ENCODE results near the gene ZNF775. TPM values are rescaled to one million over a fixed set of nuclear protein-coding genes. Genes with fewer than 3 reads are reported as not detected.

ZNF775 gene
- total and polyA plus RNA-seq, 3 experiments from 2014 or later, result 6.0 to 8.7 (median 6.0) TPM

GRCh38 chr7:150367677-150368095 lies 11.4 kb upstream of the ZNF775 start:
- H3K27ac Mint-ChIP-seq, result peak overlapping the region; percentile 71 to 99 (median 90)
- peaks cover 36% of the 10 kb centered on the region for H3K4me1 ChIP-seq (ENCODE audit: insufficient read depth, low read length)
- ChIA-PET POLR2A (interaction anchor here (0.9 to 2.6 kb wide), 4 partner anchors 11 to 39 kb away, joined by 3 to 24 read pairs (median 4); a partner anchor contains a TSS), CTCF (interaction anchor here (1.2 to 2.2 kb wide), 5 partner anchors 10 to 45 kb away, joined by 3 to 7 read pairs (median 6); partner anchors contain the start of genes ACTR3C and LRRC61)
- H3K27me3 Mint-ChIP-seq, result peaks cover 0 to 2% of the 10 kb centered on the region in 2 donors
- H3K27me3 ChIP-seq (ENCODE audit: insufficient read depth, low read length, poor library complexity, severe bottlenecking), result no peaks in the 10 kb centered on the region
- H3K4me1 Mint-ChIP-seq, result peaks cover 27 to 36% (median 33%) of the 10 kb centered on the region in 3 donors
- H3K4me3 ChIP-seq (ENCODE audit: low read length), result peak overlapping the region; percentile 83
- no peaks in the 10 kb centered on the region for H3K36me3 ChIP-seq (ENCODE audit: insufficient read depth, low read length)
- no peaks in the 10 kb centered on the region for H3K9me3 Mint-ChIP-seq
- no peak for DNase-seq
- H3K36me3 Mint-ChIP-seq, result peaks cover 0 to 21% (median 0%) of the 10 kb centered on the region in 3 donors
- H3K27ac ChIP-seq (ENCODE audit: low read depth, low read length), result peak overlapping the region; percentile 94
- no peaks in the 10 kb centered on the region for H3K9me3 ChIP-seq (ENCODE audit: low read length)
- peak overlapping the region; percentile 88 to 99 (median 94) for H3K4me3 Mint-ChIP-seq

GRCh38 chr7:150368096-150368883 lies 10.8 kb upstream of the ZNF775 start, which contains the start of gene REPIN1:
Gene REPIN1 (plus strand): TSS chr7:150368822. CDS start chr7:150369712, 890 bp downstream.
- H3K9me3 Mint-ChIP-seq, result no peaks in the 10 kb centered on the region
- H3K4me3 Mint-ChIP-seq, result peak within 1 kb of the TSS; percentile 94 to 99 (median 95)
- CTCF ChIA-PET, result interaction anchor here (0.7 to 2.2 kb wide), 6 partner anchors 10 to 46 kb away, joined by 3 to 7 read pairs (median 6); partner anchors contain the start of genes ACTR3C and LRRC61
- Histone ChIP-seq H3K4me3 (ENCODE audit: low read length) (peak within 1 kb of the TSS; percentile 83), H3K36me3 (ENCODE audit: insufficient read depth, low read length) (no peaks in the 10 kb centered on the region), H3K27me3 (ENCODE audit: insufficient read depth, low read length, poor library complexity, severe bottlenecking) (no peaks in the 10 kb centered on the region), H3K4me1 (ENCODE audit: insufficient read depth, low read length) (peaks cover 39% of the 10 kb centered on the region), H3K9me3 (ENCODE audit: low read length) (no peaks in the 10 kb centered on the region), H3K27ac (ENCODE audit: low read depth, low read length) (peak within 1 kb of the TSS; percentile 94)
- peaks cover 27 to 42% (median 33%) of the 10 kb centered on the region in 3 donors for H3K4me1 Mint-ChIP-seq
- POLR2A ChIA-PET, result interaction anchor here (0.6 to 2.6 kb wide), 6 partner anchors 10 to 1083 kb away, joined by 3 to 24 read pairs (median 4); a partner anchor contains a TSS
- peaks cover 0 to 2% of the 10 kb centered on the region in 2 donors for H3K27me3 Mint-ChIP-seq
- DNase-seq, result peak; percentile 72 to 86 (median 77)
- H3K27ac Mint-ChIP-seq, result peak within 1 kb of the TSS; percentile 93 to 99 (median 94)
- peaks cover 0 to 27% (median 0%) of the 10 kb centered on the region in 3 donors for H3K36me3 Mint-ChIP-seq

GRCh38 chr7:150368884-150369747 lies 10.0 kb upstream of the ZNF775 start:
- peak in 4 of 5 donors; percentile 41 to 76 (median 58) for DNase-seq
- POLR2A ChIA-PET, result interaction anchor here (0.9 to 2.6 kb wide), 6 partner anchors 9 to 37 kb away, joined by 3 to 24 read pairs (median 5); a partner anchor contains a TSS
- peaks cover 31 to 46% (median 32%) of the 10 kb centered on the region in 3 donors for H3K4me1 Mint-ChIP-seq
- peak overlapping the region; percentile 94 to 97 (median 94) for H3K4me3 Mint-ChIP-seq
- H3K36me3 Mint-ChIP-seq, result peaks cover 0 to 34% (median 0%) of the 10 kb centered on the region in 3 donors
- Histone ChIP-seq H3K27me3 (ENCODE audit: insufficient read depth, low read length, poor library complexity, severe bottlenecking) (no peaks in the 10 kb centered on the region), H3K4me1 (ENCODE audit: insufficient read depth, low read length) (peaks cover 36% of the 10 kb centered on the region), H3K27ac (ENCODE audit: low read depth, low read length) (peak overlapping the region; percentile 94), H3K36me3 (ENCODE audit: insufficient read depth, low read length) (no peaks in the 10 kb centered on the region), H3K4me3 (ENCODE audit: low read length) (peak overlapping the region; percentile 83), H3K9me3 (ENCODE audit: low read length) (no peaks in the 10 kb centered on the region)
- CTCF ChIA-PET, result interaction anchor here (0.7 to 2.7 kb wide), 9 partner anchors 9 to 215 kb away, joined by 3 to 9 read pairs (median 4); partner anchors contain the start of genes ACTR3C and LRRC61
- no peaks in the 10 kb centered on the region for H3K9me3 Mint-ChIP-seq
- H3K27ac Mint-ChIP-seq, result peak overlapping the region; percentile 88 to 97 (median 94)
- peaks cover 0 to 2% of the 10 kb centered on the region in 2 donors for H3K27me3 Mint-ChIP-seq

- Mint-ChIP-seq H3K27ac (peak overlapping the region; percentile 57 to 96 (median 92)), H3K4me3 (peak overlapping the region; percentile 94 to 97 (median 94)), H3K27me3 (peaks cover 0 to 2% of the 10 kb centered on the region in 2 donors), H3K36me3 (peaks cover 0 to 36% (median 0%) of the 10 kb centered on the region in 3 donors), H3K4me1 (peaks cover 31 to 46% (median 32%) of the 10 kb centered on the region in 3 donors), H3K9me3 (no peaks in the 10 kb centered on the region)
- Histone ChIP-seq H3K4me1 (ENCODE audit: insufficient read depth, low read length) (peaks cover 31% of the 10 kb centered on the region), H3K36me3 (ENCODE audit: insufficient read depth, low read length) (no peaks in the 10 kb centered on the region), H3K9me3 (ENCODE audit: low read length) (no peaks in the 10 kb centered on the region), H3K4me3 (ENCODE audit: low read length) (peak overlapping the region; percentile 83), H3K27ac (ENCODE audit: low read depth, low read length) (peak overlapping the region; percentile 94), H3K27me3 (ENCODE audit: insufficient read depth, low read length, poor library complexity, severe bottlenecking) (no peaks in the 10 kb centered on the region)
- ChIA-PET CTCF (interaction anchor here (0.8 to 2.7 kb wide), 4 partner anchors 8 to 214 kb away, joined by 3 to 9 read pairs (median 4); no protein-coding TSS in a partner anchor), POLR2A (interaction anchor here (1.4 to 2.6 kb wide), 4 partner anchors 8 to 36 kb away, joined by 4 to 24 read pairs (median 7); a partner anchor contains a TSS)
- DNase-seq, result no peak
Observed at GRCh38 chr7:150369748-150370501, 9.2 kb upstream of the ZNF775 start.

GRCh38 chr7:150370612-150371071 lies 8.5 kb upstream of the ZNF775 start:
- Mint-ChIP-seq H3K4me1 (peaks cover 32 to 46% (median 32%) of the 10 kb centered on the region in 3 donors), H3K27me3 (peaks cover 0 to 2% of the 10 kb centered on the region in 2 donors), H3K9me3 (no peaks in the 10 kb centered on the region), H3K4me3 (peak overlapping the region; percentile 34 to 97 (median 94)), H3K36me3 (peaks cover 0 to 36% (median 0%) of the 10 kb centered on the region in 3 donors), H3K27ac (peak overlapping the region in 7 of 8 donors; percentile 12 to 88 (median 83))
- POLR2A ChIA-PET, result no interaction called here
- H3K36me3 ChIP-seq (ENCODE audit: insufficient read depth, low read length), result no peaks in the 10 kb centered on the region
- H3K4me1 ChIP-seq (ENCODE audit: insufficient read depth, low read length), result peaks cover 32% of the 10 kb centered on the region
- H3K4me3 ChIP-seq (ENCODE audit: low read length), result no peak overlapping the region
- peak overlapping the region; percentile 94 for H3K27ac ChIP-seq (ENCODE audit: low read depth, low read length)
- CTCF ChIA-PET, result interaction anchor here (2.7 kb wide), 1 partner anchor 16 kb away, joined by 9 read pairs; no protein-coding TSS in a partner anchor
- H3K9me3 ChIP-seq (ENCODE audit: low read length), result no peaks in the 10 kb centered on the region
- no peak for DNase-seq
- no peaks in the 10 kb centered on the region for H3K27me3 ChIP-seq (ENCODE audit: insufficient read depth, low read length, poor library complexity, severe bottlenecking)

- H3K4me1 ChIP-seq (ENCODE audit: insufficient read depth, low read length), result peaks cover 37% of the 10 kb centered on the region
- no peak overlapping the region for H3K4me3 ChIP-seq (ENCODE audit: low read length)
- H3K4me1 Mint-ChIP-seq, result peaks cover 35 to 49% (median 39%) of the 10 kb centered on the region in 3 donors
- peak overlapping the region in 4 of 8 donors; percentile 12 to 88 (median 82) for H3K27ac Mint-ChIP-seq
- no peak for DNase-seq
- ChIA-PET CTCF (interaction anchor here (0.6 to 2.7 kb wide), 2 partner anchors 16 to 54 kb away, joined by 3 to 9 read pairs; no protein-coding TSS in a partner anchor), POLR2A (no interaction called here)
- peak overlapping the region in 2 of 7 donors; percentile 40 to 97 for H3K4me3 Mint-ChIP-seq
- no peaks in the 10 kb centered on the region for H3K9me3 Mint-ChIP-seq
- H3K9me3 ChIP-seq (ENCODE audit: low read length), result no peaks in the 10 kb centered on the region
- H3K27me3 Mint-ChIP-seq, result peaks cover 0 to 2% of the 10 kb centered on the region in 2 donors
- H3K27ac ChIP-seq (ENCODE audit: low read depth, low read length), result no peak overlapping the region
- no peaks in the 10 kb centered on the region for H3K27me3 ChIP-seq (ENCODE audit: insufficient read depth, low read length, poor library complexity, severe bottlenecking)
- no peaks in the 10 kb centered on the region for H3K36me3 ChIP-seq (ENCODE audit: insufficient read depth, low read length)
- H3K36me3 Mint-ChIP-seq, result peaks cover 0 to 36% (median 0%) of the 10 kb centered on the region in 3 donors
Observed at GRCh38 chr7:150371131-150371995, 7.8 kb upstream of the ZNF775 start.

Measured in CD8-positive, alpha-beta memory T cell (primary cell).